ENCODE measurements around the gene ANK3. TPM values are rescaled to one million over a fixed set of nuclear protein-coding genes. Genes with fewer than 3 reads are reported as not detected.

ANK3 gene
- total and polyA plus RNA-seq, 2 donors (not counting 3 experiments of a cell fraction or from before 2014, with no cell fraction given): 0.88 to 8.5 TPM

- ChIA-PET CTCF (interaction anchor here (1.3 kb wide), 1 partner anchor 129 kb away, joined by 3 read pairs; no protein-coding TSS in a partner anchor), POLR2A (no interaction called here)
- Histone ChIP-seq H3K9me1 (replicated peaks; ENCODE audit: control insufficient read depth, extremely low read depth, insufficient read depth, low read length) (no peaks in the 10 kb centered on the region), H3K4me2 (ENCODE audit: insufficient read depth, low read length) (no peak overlapping the region), H3K9me3 (replicated peaks; ENCODE audit: control insufficient read depth, insufficient read depth, low read length) (no peaks in the 10 kb centered on the region), H3K79me2 (ENCODE audit: control insufficient read depth, insufficient read depth, low read length) (no peaks in the 10 kb centered on the region), H3K27me3 (ENCODE audit: control insufficient read depth in 2 of 2, insufficient read depth in 2 of 2, low read length in 2 of 2) (no peaks in the 10 kb centered on the region), H3K4me3 (replicated peaks in 1 of 3; ENCODE audit: insufficient read depth in 1 of 3, low read depth in 1 of 3, low read length in 3 of 3) (no peak overlapping the region), H3K36me3 (ENCODE audit: control insufficient read depth in 2 of 2, extremely low read depth in 1 of 2, insufficient read depth in 2 of 2, low read length in 2 of 2) (no peaks in the 10 kb centered on the region), H3K27ac (ENCODE audit: insufficient read depth, low read depth, low read length) (no peak overlapping the region), H3K4me1 (ENCODE audit: control insufficient read depth, extremely low read depth, insufficient read depth, low read length) (peaks cover 38% of the 10 kb centered on the region), H4K20me1 (replicated peaks; ENCODE audit: control insufficient read depth, extremely low read depth, insufficient read depth, low read length) (no peaks in the 10 kb centered on the region), H2AFZ (ENCODE audit: low read depth, low read length) (no peak overlapping the region), H3K9ac (replicated peaks; ENCODE audit: extremely low read depth, insufficient read depth, low read length) (no peak overlapping the region)
- BruUV-seq (replicated peaks): no TSS peak
- no peak for TF ChIP-seq POLR2A (IDR thresholded peaks at IDR 0.05; ENCODE audit: low read depth, low read length)
- no peak for TF ChIP-seq EZH2 (IDR thresholded peaks at IDR 0.05; ENCODE audit: borderline replicate concordance, low read depth, low read length, severe bottlenecking)
- TF ChIP-seq FOS (IDR thresholded peaks at IDR 0.05; ENCODE audit: borderline replicate concordance, insufficient read depth, low read length): no peak
- intact Hi-C loops (cut with micrococcal nuclease) (loop anchor here (10.0 kb wide), 1 partner anchor 518 kb away; the partner anchor contains the start of gene CCDC6), dilution Hi-C loops (cut with MboI; ENCODE audit: extremely low pct_ligation_motif_present, low sequenced_read_pairs) (no loop called here)
- no peak for DNase-seq (ENCODE audit: low read depth, low spot score)
- no peak for FAIRE-seq
These were observed 33.1 kb upstream of the ANK3 start for GRCh38 chr10:60422809-60423208.

GRCh38 chr10:60420991-60421894 is 31.6 kb upstream of the ANK3 start:
- no peak for DNase-seq (ENCODE audit: low read depth, low spot score)
- no peak overlapping the region for H3K4me3 ChIP-seq (replicated peaks in 1 of 3; ENCODE audit: insufficient read depth in 1 of 3, low read depth in 1 of 3, low read length in 3 of 3)
- no peaks in the 10 kb centered on the region for H3K9me1 ChIP-seq (replicated peaks; ENCODE audit: control insufficient read depth, extremely low read depth, insufficient read depth, low read length)
- H3K79me2 ChIP-seq (ENCODE audit: control insufficient read depth, insufficient read depth, low read length): no peaks in the 10 kb centered on the region
- H4K20me1 ChIP-seq (replicated peaks; ENCODE audit: control insufficient read depth, extremely low read depth, insufficient read depth, low read length): no peaks in the 10 kb centered on the region
- CTCF ChIA-PET: no interaction called here
- dilution Hi-C loops (cut with MboI; ENCODE audit: extremely low pct_ligation_motif_present, low sequenced_read_pairs): no loop called here
- H3K27ac ChIP-seq (ENCODE audit: insufficient read depth, low read depth, low read length): no peak overlapping the region
- no peak overlapping the region for H3K9ac ChIP-seq (replicated peaks; ENCODE audit: extremely low read depth, insufficient read depth, low read length)
- no peak overlapping the region for H2AFZ ChIP-seq (ENCODE audit: low read depth, low read length)
- no peaks in the 10 kb centered on the region for H3K9me3 ChIP-seq (replicated peaks; ENCODE audit: control insufficient read depth, insufficient read depth, low read length)
- no peak for FAIRE-seq
- POLR2A ChIA-PET: no interaction called here
- H3K36me3 ChIP-seq (ENCODE audit: control insufficient read depth in 2 of 2, extremely low read depth in 1 of 2, insufficient read depth in 2 of 2, low read length in 2 of 2): no peaks in the 10 kb centered on the region
- no TSS peak for BruUV-seq (replicated peaks)
- peaks cover 27% of the 10 kb centered on the region for H3K4me1 ChIP-seq (ENCODE audit: control insufficient read depth, extremely low read depth, insufficient read depth, low read length)
- H3K27me3 ChIP-seq (ENCODE audit: control insufficient read depth in 2 of 2, insufficient read depth in 2 of 2, low read length in 2 of 2): no peaks in the 10 kb centered on the region
- no peak overlapping the region for H3K4me2 ChIP-seq (ENCODE audit: insufficient read depth, low read length)
- intact Hi-C loops (cut with micrococcal nuclease): loop anchor here (10.0 kb wide), 1 partner anchor 516 kb away; the partner anchor contains the start of gene CCDC6
- TF ChIP-seq, protein P1, sequence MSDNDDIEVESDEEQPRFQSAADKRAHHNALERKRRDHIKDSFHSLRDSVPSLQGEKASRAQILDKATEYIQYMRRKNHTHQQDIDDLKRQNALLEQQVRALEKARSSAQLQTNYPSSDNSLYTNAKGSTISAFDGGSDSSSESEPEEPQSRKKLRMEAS (IDR thresholded peaks at IDR 0.05; ENCODE audit: insufficient read depth, insufficient read length): no peak
- no peak for TF ChIP-seq FOS (IDR thresholded peaks at IDR 0.05; ENCODE audit: borderline replicate concordance, insufficient read depth, low read length)
- no peak for TF ChIP-seq JUN (IDR thresholded peaks at IDR 0.05; ENCODE audit: borderline replicate concordance, insufficient read depth, insufficient read length, low read depth)
- no peak for TF ChIP-seq GATA2 (IDR thresholded peaks at IDR 0.05; ENCODE audit: insufficient read depth, insufficient read length, low read depth, low read length)
- TF ChIP-seq, protein P2, sequence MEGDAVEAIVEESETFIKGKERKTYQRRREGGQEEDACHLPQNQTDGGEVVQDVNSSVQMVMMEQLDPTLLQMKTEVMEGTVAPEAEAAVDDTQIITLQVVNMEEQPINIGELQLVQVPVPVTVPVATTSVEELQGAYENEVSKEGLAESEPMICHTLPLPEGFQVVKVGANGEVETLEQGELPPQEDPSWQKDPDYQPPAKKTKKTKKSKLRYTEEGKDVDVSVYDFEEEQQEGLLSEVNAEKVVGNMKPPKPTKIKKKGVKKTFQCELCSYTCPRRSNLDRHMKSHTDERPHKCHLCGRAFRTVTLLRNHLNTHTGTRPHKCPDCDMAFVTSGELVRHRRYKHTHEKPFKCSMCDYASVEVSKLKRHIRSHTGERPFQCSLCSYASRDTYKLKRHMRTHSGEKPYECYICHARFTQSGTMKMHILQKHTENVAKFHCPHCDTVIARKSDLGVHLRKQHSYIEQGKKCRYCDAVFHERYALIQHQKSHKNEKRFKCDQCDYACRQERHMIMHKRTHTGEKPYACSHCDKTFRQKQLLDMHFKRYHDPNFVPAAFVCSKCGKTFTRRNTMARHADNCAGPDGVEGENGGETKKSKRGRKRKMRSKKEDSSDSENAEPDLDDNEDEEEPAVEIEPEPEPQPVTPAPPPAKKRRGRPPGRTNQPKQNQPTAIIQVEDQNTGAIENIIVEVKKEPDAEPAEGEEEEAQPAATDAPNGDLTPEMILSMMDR (IDR thresholded peaks at IDR 0.05; ENCODE audit: extremely low read depth in 1 of 2, insufficient read depth in 1 of 2, low read depth in 1 of 2, low read length in 2 of 2): no peak
- no peak for TF ChIP-seq POLR2AphosphoS5 (IDR thresholded peaks at IDR 0.05; ENCODE audit: insufficient read depth, low read depth, low read length)
- no peak for TF ChIP-seq POLR2A (IDR thresholded peaks at IDR 0.05; ENCODE audit: low read depth, low read length)
- TF ChIP-seq MYC (IDR thresholded peaks at IDR 0.05; ENCODE audit: low read depth, low read length): no peak
